Common myeloid progenitor, CD34-positive (primary cell): ENCODE measurements around the gene LCE3A. TPM values are rescaled to one million over a fixed set of nuclear protein-coding genes. Genes with fewer than 3 reads are reported as not detected.
"Not testable (repeated sequence)": the region's sequence is repeated elsewhere in the genome, so short reads cannot be mapped to it uniquely, and the experiment has no call there.

Source experiments
- CTCF ChIA-PET: fragments of 350-600 bp; sonication (Branson Sonifier 250); formaldehyde crosslinking; loops from one replicate; lab custom pipeline; 2021; ENCODE audit warnings: antibody characterized with exemption; lab: Charles Lee
- POLR2A ChIA-PET: fragments of 350-600 bp; sonication (Branson Sonifier 250); formaldehyde crosslinking; loops from one replicate; lab custom pipeline; 2021; ENCODE audit warnings: antibody characterized with exemption; lab: Charles Lee
- DNase-seq, 3 donors: peaks; one replicate each; pipeline versions ENCODE4 v3.0.0 to v3.0.0-alpha.2; 2013
- H3K27ac ChIP-seq, 2 experiments: 1 replicate in 1 of 2; 2 replicates in 1 of 2; pipeline ENCODE4 v1.7.0; 2013; ENCODE audit warnings: inconsistent platforms in 2 of 2, low read length in 2 of 2, mild to moderate bottlenecking in 2 of 2, low read depth in 1 of 2, moderate library complexity in 1 of 2; ENCODE audit not compliant: severe bottlenecking in 2 of 2, insufficient read depth in 1 of 2, poor library complexity in 1 of 2
- H3K27me3 ChIP-seq, 5 experiments: replicated peaks in 2 of 5; 1 replicate in 3 of 5; 2 replicates in 2 of 5; pipeline versions ENCODE4 v1.6.1 to v1.7.0; 2013; ENCODE audit warnings: low read length in 4 of 5, mild to moderate bottlenecking in 2 of 5, moderate library complexity in 2 of 5, inconsistent platforms in 1 of 5; ENCODE audit not compliant: insufficient read depth in 5 of 5, control insufficient read depth in 4 of 5
- H3K36me3 ChIP-seq, 4 experiments: 1 replicate in 2 of 4; 2 replicates in 2 of 4; pipeline versions ENCODE4 v1.6.1 to v1.7.0; 2013; ENCODE audit warnings: low read length in 3 of 4, control low read depth in 1 of 4, mild to moderate bottlenecking in 1 of 4; ENCODE audit not compliant: control insufficient read depth in 4 of 4, insufficient read depth in 4 of 4
- H3K4me1 ChIP-seq, 4 experiments: 1 replicate in 3 of 4; 2 replicates in 1 of 4; pipeline versions ENCODE4 v1.6.1 to v1.7.1; 2013; ENCODE audit warnings: low read length in 3 of 4, mild to moderate bottlenecking in 3 of 4, control low read depth in 1 of 4, inconsistent platforms in 1 of 4, moderate library complexity in 1 of 4; ENCODE audit not compliant: control insufficient read depth in 4 of 4, insufficient read depth in 4 of 4; ENCODE audit errors: control extremely low read depth in 1 of 4
- H3K4me3 ChIP-seq, 7 experiments: 1 replicate in 4 of 7; 2 replicates in 3 of 7; pipeline versions ENCODE4 v1.5.1 to v1.7.0; 2013; ENCODE audit warnings: mild to moderate bottlenecking in 7 of 7, low read length in 6 of 7, moderate library complexity in 6 of 7, inconsistent platforms in 2 of 7, low read depth in 2 of 7, control low read depth in 1 of 7; ENCODE audit not compliant: insufficient read depth in 4 of 7, control insufficient read depth in 1 of 7; ENCODE audit errors: extremely low read depth in 1 of 7
- H3K9me3 ChIP-seq, 5 experiments: 1 replicate in 4 of 5; 2 replicates in 1 of 5; pipeline versions ENCODE4 v1.6.1 to v1.7.1; 2013; ENCODE audit warnings: low read length in 4 of 5, mild to moderate bottlenecking in 2 of 5, inconsistent platforms in 1 of 5, low read depth in 1 of 5, moderate library complexity in 1 of 5; ENCODE audit not compliant: control insufficient read depth in 4 of 5, insufficient read depth in 2 of 5; ENCODE audit errors: control extremely low read depth in 1 of 5
- WGBS: methylation state at CpG from one replicate; pipeline ENCODE4 v1.1.5; 2013; ENCODE audit not compliant: insufficient coverage; 5-methylcytosine and 5-hydroxymethylcytosine counted together
- polyA plus RNA-seq: library from polyadenylated mRNA; unstranded; fragments of 120-200 nt; gene quantifications from one replicate; pipeline ENCODE4 v1.2.1, GENCODE V29; 2013

Gene LCE3A, protein sequence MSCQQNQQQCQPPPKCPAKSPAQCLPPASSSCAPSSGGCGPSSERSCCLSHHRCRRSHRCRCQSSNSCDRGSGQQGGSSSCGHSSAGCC
- polyA plus RNA-seq, result not detected

DNA sequence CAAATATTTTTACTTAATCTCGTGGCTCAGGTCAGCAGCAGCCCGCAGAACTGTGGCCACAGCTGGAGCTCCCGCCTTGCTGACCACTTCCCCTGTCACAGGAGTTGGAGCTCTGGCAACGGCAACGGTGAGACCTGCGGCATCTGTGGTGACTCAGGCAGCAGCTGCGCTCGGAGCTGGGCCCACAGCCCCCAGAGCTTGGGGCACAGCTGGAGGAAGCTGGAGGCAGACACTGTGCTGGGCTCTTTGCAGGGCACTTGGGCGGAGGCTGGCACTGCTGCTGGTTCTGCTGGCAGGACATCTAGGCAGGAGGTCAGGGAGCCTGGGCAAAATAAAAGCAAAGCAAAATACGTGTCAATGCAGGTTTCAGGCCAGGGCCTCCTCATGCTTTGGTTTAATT is at the start of gene LCE3A:
TSS of gene LCE3A (minus strand) at position 301 of the 400 bp plus-strand sequence. CDS start at position 301, 0 bp downstream.
- no peak within 1 kb of the TSS for H3K27ac ChIP-seq
- peak within 1 kb of the TSS in 1 of 7 experiments; percentile 14 for H3K4me3 ChIP-seq
- ChIA-PET CTCF (no interaction called here), POLR2A (no interaction called here)
- H3K9me3 ChIP-seq, result peaks cover 0 to 16% (median 4%) of the 10 kb centered on the region in 5 experiments
- no peaks in the 10 kb centered on the region for H3K36me3 ChIP-seq
- peak; percentile 11 to 80 (median 68) for DNase-seq
- H3K4me1 ChIP-seq, result peaks cover 0 to 13% (median 5%) of the 10 kb centered on the region in 4 experiments
- WGBS, result 57% methylated on average over 10 of the region's 10 CpGs
- H3K27me3 ChIP-seq, result peaks cover 0 to 24% (median 6%) of the 10 kb centered on the region in 5 experiments

DNA sequence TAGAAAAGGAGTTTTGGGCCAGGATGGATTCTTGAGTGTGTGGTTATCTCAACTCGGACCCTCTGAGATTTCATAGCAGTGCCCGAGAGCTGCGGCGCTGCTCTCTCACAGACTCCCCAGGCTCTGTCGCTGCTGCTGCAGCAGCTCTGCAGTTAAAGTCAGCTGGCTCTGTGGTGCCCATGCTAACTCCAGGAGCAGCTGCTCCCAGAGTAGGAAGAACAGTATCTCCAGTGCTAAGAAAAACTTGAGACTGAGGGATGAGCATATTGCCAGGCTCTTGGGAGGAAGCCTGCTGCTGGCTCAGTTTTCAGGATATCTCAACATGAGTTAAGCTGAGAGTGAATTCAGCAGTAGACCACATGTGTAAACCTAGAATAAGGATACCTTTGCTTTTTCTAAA is 44.7 kb upstream of the LCE3A start:
- no peak for DNase-seq
- H3K27me3 ChIP-seq, result peaks cover 0 to 12% (median 7%) of the 10 kb centered on the region in 5 experiments
- POLR2A ChIA-PET, result no interaction called here
- no peaks in the 10 kb centered on the region for H3K4me1 ChIP-seq
- 81% methylated on average over 5 of the region's 5 CpGs for WGBS
- no peaks in the 10 kb centered on the region for H3K36me3 ChIP-seq
- no peak overlapping the region for H3K4me3 ChIP-seq
- H3K9me3 ChIP-seq, result no peaks in the 10 kb centered on the region
- CTCF ChIA-PET, result interaction anchor here (1.4 kb wide), 1 partner anchor 13 kb away, joined by 3 read pairs; no protein-coding TSS in a partner anchor
- H3K27ac ChIP-seq, result no peak overlapping the region

- peaks cover 0 to 12% (median 5%) of the 10 kb centered on the region in 5 experiments for H3K27me3 ChIP-seq
- H3K4me1 ChIP-seq, POLR2A ChIA-PET, H3K9me3 ChIP-seq, H3K27ac ChIP-seq, H3K4me3 ChIP-seq, DNase-seq, H3K36me3 ChIP-seq, CTCF ChIA-PET: not testable (repeated sequence)
- no CpG with 5 or more reads among the region's 1 CpG for WGBS
Measured at GRCh38 chr1:152666171-152666570, 43.3 kb upstream of the LCE3A start.

DNA sequence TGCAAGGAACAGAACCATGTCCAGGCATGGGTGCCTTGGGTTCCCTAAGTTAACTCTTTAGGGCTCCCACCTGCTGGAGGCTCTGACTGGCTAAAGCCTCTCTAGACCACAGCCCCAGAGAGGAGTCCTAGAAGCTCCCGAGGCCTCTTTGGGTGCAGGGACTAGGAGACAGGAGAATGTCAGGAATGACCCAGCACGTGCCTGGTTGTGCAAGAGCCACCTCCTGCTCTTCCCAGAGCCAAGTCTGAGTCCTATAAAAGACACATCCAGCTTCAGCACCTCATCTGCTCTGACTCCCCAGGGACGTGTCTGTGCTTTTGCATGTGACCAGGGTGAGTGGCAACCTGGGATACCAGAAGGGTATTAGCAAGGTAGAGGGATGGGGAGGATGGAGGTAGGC is 40.2 kb upstream of the LCE3A start, which contains the start of gene LCE2D:
TSS of gene LCE2D (plus strand) at position 283 of the 400 bp plus-strand sequence. CDS start 726 bp downstream, outside the sequence.
- Histone ChIP-seq H3K27me3 (peaks cover 0 to 12% (median 4%) of the 10 kb centered on the region in 5 experiments), H3K27ac (no peak within 1 kb of the TSS), H3K9me3 (no peaks in the 10 kb centered on the region), H3K4me1 (no peaks in the 10 kb centered on the region), H3K4me3 (no peak within 1 kb of the TSS), H3K36me3 (no peaks in the 10 kb centered on the region)
- ChIA-PET CTCF (no interaction called here), POLR2A (no interaction called here)
- no peak for DNase-seq
- 81% methylated on average over 2 of the region's 3 CpGs for WGBS

GRCh38 chr1:152658649-152659048 is 35.7 kb upstream of the LCE3A start:
- no peak for DNase-seq
- no peaks in the 10 kb centered on the region for H3K36me3 ChIP-seq
- ChIA-PET POLR2A (no interaction called here), CTCF (no interaction called here)
- no peaks in the 10 kb centered on the region for H3K4me1 ChIP-seq
- peaks cover 0 to 9% (median 4%) of the 10 kb centered on the region in 5 experiments for H3K27me3 ChIP-seq
- 100% methylated on average over 2 of the region's 3 CpGs for WGBS
- no peak overlapping the region for H3K27ac ChIP-seq
- H3K9me3 ChIP-seq, result no peaks in the 10 kb centered on the region
- H3K4me3 ChIP-seq, result no peak overlapping the region

- DNase-seq, result no peak
- Histone ChIP-seq H3K27me3 (peaks cover 0 to 2% (median 0%) of the 10 kb centered on the region in 5 experiments), H3K27ac (no peak overlapping the region), H3K4me3 (no peak overlapping the region), H3K9me3 (no peaks in the 10 kb centered on the region), H3K36me3 (no peaks in the 10 kb centered on the region), H3K4me1 (no peaks in the 10 kb centered on the region)
- POLR2A ChIA-PET, result no interaction called here
- CTCF ChIA-PET, result no interaction called here
- no CpG with 5 or more reads among the region's 4 CpGs for WGBS
Measured at GRCh38 chr1:152657677-152658076, 34.8 kb upstream of the LCE3A start.

- Histone ChIP-seq H3K4me1 (no peaks in the 10 kb centered on the region), H3K36me3 (no peaks in the 10 kb centered on the region), H3K27me3 (peaks cover 0 to 9% (median 2%) of the 10 kb centered on the region in 5 experiments), H3K9me3 (no peaks in the 10 kb centered on the region), H3K4me3 (no peak overlapping the region), H3K27ac (no peak overlapping the region)
- no peak for DNase-seq
- CTCF ChIA-PET, result no interaction called here
- POLR2A ChIA-PET, result no interaction called here
- 100% methylated on average over 1 of the region's 2 CpGs for WGBS
Measured at GRCh38 chr1:152656459-152656858, 33.6 kb upstream of the LCE3A start.
